LNCAP (cell line): ENCODE results near the gene MEA1.

ENCODE experiments used
- CTCF ChIP-seq: fragments of 450-650 bp; IDR thresholded peaks from 2 replicates; pipeline ENCODE4 v1.5.1; 2017; ENCODE audit warnings: mild to moderate bottlenecking

Gene MEA1

GRCh38 chr6:42996513-42996912 is 17.2 kb downstream of the MEA1 start:
- TF ChIP-seq CTCF: peak; percentile 19; the same call in 1 of the 2 replicates

GRCh38 chr6:42993445-42993844 is 20.3 kb downstream of the MEA1 start:
- no peak for TF ChIP-seq CTCF

GRCh38 chr6:42989923-42990322 is 23.8 kb downstream of the MEA1 start:
- TF ChIP-seq CTCF: no peak

GRCh38 chr6:42988486-42989020 is 25.2 kb downstream of the MEA1 start:
- TF ChIP-seq CTCF: no peak

GRCh38 chr6:42987533-42988451 is 26.0 kb downstream of the MEA1 start:
- no peak for TF ChIP-seq CTCF

GRCh38 chr6:42984924-42985475 is 28.7 kb downstream of the MEA1 start:
- TF ChIP-seq CTCF: no peak

GRCh38 chr6:42984001-42984923 is 29.5 kb downstream of the MEA1 start, which contains the start of gene PPP2R5D:
Gene PPP2R5D, plus strand, starts transcription at chr6:42984570. Its CDS starts 108 bp downstream, at chr6:42984678.
- no peak for TF ChIP-seq CTCF
